Retinal pigment epithelial cell (primary cell): ENCODE measurements around the gene RNU5B-1.

Source experiments
- DNase-seq: peaks from one replicate; pipeline ENCODE4 v3.0.0-alpha.2; 2010; ENCODE audit warnings: low read depth
- H3K4me3 ChIP-seq: 2 replicates; pipeline ENCODE4 v1.5.1; 2011; ENCODE audit warnings: mild to moderate bottlenecking, low read length, control low read depth, moderate library complexity
- TF ChIP-seq, protein P1 (sequence below): conservative IDR thresholded peaks from 2 replicates; pipeline ENCODE4 v1.5.1; 2011; ENCODE audit warnings: low read depth, low read length, control low read depth, inconsistent platforms

Gene RNU5B-1

DNA sequence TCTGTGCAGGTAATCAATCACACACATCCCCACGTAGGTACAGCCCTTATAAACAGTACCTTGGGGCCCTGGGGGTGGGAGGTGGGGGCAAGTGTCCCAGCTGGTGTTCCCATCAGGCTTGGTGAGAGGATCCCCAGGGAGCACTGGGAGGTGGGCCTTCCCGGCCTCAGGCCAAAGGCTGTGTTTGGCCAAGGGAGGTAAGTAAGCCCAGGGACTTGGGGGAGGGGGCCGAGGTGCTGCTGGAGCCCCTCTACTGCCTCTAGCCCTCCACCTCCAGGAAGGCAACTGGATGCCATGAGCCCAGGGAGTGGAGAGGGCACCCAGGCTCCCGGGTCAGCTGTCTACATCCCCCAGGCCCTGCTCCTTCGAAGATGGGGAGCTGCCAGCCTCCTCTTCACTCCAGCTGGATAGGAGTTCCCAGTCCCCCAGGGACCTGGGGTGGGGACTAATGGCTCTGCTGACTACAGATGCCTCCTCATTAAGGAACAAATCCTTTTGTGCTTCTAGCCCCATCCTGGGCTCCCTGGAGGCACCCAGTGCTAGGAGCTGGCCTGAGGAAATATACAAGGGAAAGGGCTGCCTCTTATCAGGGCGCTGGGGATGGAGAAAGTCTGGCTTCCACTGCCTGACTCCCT lies 33.1 kb downstream of the RNU5B-1 start:
- no peak overlapping the region for H3K4me3 ChIP-seq
- TF ChIP-seq, protein P1, sequence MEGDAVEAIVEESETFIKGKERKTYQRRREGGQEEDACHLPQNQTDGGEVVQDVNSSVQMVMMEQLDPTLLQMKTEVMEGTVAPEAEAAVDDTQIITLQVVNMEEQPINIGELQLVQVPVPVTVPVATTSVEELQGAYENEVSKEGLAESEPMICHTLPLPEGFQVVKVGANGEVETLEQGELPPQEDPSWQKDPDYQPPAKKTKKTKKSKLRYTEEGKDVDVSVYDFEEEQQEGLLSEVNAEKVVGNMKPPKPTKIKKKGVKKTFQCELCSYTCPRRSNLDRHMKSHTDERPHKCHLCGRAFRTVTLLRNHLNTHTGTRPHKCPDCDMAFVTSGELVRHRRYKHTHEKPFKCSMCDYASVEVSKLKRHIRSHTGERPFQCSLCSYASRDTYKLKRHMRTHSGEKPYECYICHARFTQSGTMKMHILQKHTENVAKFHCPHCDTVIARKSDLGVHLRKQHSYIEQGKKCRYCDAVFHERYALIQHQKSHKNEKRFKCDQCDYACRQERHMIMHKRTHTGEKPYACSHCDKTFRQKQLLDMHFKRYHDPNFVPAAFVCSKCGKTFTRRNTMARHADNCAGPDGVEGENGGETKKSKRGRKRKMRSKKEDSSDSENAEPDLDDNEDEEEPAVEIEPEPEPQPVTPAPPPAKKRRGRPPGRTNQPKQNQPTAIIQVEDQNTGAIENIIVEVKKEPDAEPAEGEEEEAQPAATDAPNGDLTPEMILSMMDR: no peak
- DNase-seq: no peak

DNA sequence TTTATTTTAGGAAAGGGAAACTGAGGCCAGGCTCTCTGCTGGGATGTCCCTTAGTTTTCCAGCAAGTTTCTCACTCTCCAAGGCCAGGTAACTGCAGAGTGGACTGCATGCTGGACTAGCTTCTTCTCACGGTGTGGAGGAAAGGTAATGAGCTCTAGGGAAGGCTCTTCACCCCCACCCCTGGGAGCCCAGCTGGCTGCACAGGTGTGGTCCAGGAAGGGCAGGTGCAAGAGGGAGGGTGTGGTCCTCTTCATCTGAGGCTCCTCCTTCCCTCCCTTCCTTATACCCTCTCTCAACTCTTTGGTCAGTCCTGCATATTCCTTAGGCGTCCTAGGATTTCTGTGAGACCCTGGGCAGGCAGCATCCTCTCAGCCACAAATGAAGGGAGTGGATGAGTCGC lies 33.9 kb downstream of the RNU5B-1 start:
- no peak overlapping the region for H3K4me3 ChIP-seq
- DNase-seq: no peak
- TF ChIP-seq, protein P1: no peak

DNA sequence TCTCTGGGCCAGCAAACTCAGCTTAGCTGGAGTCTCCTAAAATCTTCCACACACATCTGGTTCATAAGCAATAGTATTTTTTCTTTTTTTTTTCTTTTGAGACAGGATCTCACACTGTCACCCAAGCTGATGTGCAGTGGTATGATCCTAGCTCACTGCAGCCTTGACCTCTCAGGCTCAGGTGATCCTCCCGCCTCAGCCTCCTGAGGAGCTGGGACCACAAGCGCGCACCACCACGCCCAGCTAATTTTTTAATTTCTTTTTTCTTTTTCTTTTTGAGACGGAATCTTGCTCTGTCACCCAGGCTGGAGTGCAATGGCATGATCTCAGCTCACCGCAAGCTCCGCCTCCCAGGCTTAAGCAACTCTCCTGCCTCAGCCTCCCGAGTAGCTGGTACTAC lies 34.3 kb downstream of the RNU5B-1 start:
- DNase-seq: no peak
- no peak overlapping the region for H3K4me3 ChIP-seq
- TF ChIP-seq, protein P1: no peak

DNA sequence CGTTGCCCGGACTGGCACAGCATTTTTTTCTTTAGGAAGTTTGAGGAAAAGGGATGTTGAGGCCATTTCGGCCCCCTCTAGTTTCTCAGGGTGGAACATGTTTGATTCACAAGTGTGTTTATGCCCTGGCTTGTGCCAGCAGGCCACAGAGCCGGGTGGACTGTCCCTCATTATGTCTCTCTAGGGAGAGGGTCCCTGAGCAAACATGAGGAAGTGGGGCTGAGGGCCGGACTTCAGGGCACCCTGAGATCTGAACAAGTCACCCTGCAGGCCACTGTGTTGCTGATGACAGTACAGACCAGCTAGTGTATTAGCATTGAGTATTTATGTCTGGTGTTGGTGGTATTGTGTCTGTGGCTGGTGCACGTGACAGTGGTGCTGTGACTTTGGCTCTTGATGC lies 34.9 kb downstream of the RNU5B-1 start:
- TF ChIP-seq, protein P1: no peak
- no peak for DNase-seq
- H3K4me3 ChIP-seq: no peak overlapping the region

DNA sequence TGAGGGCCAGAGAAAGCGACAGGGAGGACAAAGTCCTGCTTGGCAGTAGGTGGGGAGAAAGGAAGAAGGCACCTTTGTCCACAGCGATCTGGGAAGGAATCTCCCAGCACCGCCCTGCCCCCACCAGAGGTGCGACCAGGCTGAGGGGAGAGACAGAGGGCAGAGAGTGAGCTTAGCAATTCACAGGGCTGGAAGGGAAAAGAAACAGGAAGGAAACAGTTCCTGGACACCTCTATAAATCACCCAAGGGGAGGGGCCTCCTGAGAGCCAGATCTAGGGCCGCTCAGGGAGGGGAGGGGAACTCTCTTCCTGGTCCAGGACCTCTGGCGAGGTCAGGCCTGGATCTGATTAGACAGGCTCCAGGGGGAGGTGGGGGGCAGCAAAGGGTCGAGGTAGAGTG lies 35.4 kb downstream of the RNU5B-1 start:
- H3K4me3 ChIP-seq: no peak overlapping the region
- TF ChIP-seq, protein P1: no peak
- no peak for DNase-seq

DNA sequence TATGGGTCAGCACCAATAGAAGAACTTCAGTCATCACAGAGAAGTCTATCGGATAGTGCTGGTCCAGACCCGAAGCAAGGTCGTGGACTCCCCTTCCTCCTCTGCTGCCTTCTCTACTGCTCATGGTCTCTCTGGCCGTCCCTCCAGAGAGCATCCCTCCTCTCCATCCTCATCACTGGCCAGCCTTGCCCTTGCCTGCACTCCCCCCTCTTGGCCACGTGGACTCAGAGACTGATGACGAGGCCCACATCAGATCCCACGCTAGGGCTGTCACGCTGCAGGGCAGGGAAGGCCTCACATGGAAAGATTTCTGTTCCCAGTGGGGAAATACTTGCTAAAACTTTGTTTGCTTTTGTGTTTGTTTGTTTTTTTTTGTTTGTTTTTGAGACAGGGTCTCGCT lies 38.0 kb downstream of the RNU5B-1 start:
- TF ChIP-seq, protein P1: no peak
- H3K4me3 ChIP-seq: no peak overlapping the region
- DNase-seq: no peak

DNA sequence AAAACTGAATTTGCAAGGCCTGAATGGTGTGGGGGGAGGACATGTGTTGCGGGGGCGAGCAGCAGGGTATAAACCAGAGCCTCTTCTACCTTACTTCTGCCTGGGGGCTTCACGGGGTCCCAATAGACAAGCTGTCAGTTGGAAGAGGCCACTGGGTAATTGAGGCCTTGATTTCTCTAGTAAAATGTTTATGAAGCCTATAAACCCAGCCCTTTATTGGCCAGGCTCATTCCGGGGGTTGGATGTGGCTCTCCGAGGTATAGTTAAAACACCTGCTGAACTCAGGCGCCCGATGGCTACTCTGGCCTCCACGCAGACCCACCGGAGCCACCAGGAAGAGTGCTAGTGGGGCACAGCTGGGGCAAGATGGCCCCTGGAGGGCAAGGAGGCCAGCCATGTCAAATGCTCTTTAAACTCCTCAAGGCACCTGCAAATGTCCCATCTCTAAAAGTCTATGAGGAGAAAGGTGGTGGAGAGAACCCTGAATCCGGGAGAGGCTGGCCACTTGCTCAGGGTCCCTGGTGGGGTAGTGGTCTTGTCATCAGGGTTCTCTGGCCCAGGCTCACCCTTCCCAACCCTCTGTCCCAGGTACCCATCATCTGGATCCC lies 39.0 kb downstream of the RNU5B-1 start:
- no peak overlapping the region for H3K4me3 ChIP-seq
- TF ChIP-seq, protein P1: no peak
- DNase-seq: no peak
